ENCODE measurements around the gene CYP2C8.
"Not testable (repeated sequence)": the region's sequence is repeated elsewhere in the genome, so short reads cannot be mapped to it uniquely, and the experiment has no call there.

The CYP2C8 gene

DNA sequence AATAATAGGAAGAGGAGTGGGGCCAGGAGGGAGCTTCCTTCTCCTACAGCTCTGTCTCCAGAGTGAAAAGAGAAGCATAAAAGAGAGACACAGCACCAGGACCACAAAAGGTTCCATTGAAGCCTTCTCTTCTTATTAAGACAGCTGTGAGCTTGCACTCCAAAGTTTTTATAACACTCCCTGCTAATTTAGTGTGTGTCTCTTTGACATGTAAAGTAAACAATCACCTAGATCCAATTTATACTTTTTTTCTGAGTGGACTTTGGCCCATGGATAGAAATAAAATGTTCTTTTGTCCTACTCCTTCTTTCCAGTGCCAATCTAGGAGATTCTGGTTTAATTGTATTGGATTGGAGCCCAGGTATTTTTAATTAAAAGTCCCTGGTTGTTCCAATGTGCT is at the start of gene CYP2C8:
TSS of gene CYP2C8 (minus strand) at position 212 of the 400 bp plus-strand sequence. CDS start at position 117, 95 bp downstream.
- DNase-seq (ENCODE audit: low read depth in 2 of 2) = no peak

DNA sequence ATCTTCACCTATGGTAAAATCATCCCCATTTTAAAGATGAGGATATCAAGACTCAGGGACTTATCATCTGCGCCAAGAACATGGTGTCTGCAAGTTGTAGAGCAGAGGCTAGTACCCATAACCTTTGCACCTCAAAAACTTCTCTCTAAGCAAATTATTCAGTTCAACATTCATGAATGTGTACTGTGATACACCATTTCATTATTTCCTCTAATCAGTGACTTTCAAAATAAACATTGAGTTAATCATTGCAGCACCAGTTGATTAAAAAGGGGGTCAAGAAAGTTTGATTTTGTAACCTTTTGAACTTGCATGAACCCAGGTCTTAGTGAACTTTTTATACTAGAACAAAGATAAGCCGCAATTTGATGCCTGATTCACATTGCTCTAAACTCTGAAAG is 47.6 kb upstream of the CYP2C8 start:
- DNase-seq (ENCODE audit: low read depth in 2 of 2) = no peak

DNA sequence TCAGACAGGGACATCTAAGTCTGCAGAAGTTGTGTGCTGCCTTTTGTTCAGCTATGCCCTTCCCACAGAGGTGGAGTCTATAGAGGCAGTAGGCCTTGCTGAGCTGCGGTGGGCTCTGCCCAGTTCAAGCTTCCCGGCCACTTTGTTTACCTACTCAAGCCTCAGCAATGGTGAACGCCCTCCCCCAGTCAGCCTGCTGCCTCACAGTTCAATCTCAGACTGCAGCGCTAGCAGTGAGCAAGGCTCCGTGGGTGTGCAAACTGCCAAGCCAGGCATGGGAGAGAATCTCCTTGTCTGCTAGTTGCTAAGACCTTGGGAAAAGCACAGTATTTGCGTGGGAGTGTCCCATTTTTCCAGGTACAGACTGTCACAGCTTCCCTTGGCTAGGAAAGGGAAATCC is 41.5 kb upstream of the CYP2C8 start:
- DNase-seq (ENCODE audit: low read depth in 2 of 2) = not testable (repeated sequence)

DNA sequence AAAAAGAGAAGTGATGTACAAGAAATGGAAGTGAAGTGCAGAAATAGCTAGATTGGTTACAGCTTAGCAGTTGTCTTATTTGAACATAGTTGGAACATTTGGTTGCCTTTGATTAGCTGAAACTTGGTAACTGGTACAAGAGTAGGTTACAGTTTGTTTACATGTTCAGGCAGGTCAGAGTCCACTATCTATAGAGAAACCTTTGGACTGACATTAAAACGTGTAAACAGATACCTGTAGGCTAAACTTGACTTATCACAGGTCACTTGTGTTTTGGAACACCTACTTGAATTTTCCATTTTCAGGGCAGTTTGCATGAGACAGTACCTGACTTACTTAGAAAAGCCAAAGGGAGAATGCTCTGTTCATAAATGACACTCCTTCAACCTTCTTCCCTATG is 28.5 kb upstream of the CYP2C8 start:
- DNase-seq (ENCODE audit: low read depth in 2 of 2) = no peak

DNA sequence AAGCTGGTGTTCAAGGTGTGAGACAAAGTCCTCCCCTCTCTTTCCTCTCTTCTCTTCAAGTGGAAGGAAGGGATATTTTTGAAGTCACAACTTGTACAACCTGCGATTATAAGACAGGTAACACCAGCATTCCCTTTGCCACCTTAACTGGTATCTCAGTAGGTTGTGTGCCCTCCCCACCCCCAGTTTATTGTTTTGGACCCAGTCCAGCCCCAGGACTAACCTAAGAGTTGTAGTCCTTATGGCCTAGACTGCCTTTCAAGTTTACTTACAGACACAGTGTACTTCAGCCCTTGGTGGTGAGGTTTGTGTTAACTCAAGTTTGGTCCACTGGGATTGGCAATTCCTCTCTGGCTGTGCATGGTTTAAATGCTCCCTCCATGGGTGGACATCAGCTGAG is 26.8 kb upstream of the CYP2C8 start:
- no peak for DNase-seq (ENCODE audit: low read depth in 2 of 2)

DNA sequence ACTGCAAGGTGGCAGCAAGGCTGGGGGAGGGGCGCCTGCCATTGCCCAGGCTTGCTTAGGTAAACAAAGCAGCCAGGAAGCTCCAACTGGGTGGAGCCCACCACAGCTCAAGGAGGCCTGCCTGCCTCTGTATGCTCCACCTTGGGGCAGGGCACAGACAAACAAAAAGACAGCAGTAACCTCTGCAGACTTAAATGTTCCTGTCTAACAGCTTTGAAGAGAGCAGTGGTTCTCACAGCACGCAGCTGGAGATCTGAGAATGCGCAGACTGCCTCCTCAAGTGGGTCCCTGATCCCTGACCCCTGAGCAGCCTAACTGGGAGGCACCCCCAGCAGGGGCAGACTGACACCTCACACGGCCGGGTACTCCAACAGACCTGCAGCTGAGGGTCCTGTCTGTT is 10.3 kb upstream of the CYP2C8 start:
- not testable (repeated sequence) for DNase-seq (ENCODE audit: low read depth in 2 of 2)

DNA sequence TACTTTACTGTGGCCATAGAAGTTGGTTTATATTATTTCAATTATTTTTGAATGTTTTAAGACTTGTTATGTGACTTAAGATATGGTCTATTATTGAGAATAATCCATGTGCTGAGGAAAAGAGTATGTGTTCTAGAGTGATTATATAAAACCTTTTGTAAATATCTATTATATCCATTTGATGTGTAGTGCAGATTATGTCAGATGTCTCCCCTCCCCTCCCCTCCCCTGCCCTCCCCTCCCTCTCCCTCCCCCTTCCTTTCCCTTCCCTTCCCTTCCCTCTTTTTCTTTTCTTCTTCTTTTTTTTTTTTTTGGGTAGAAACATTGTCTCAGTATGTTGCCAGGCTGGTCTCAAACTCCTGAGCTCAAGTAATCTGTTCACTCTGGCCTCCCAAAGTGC is 8.3 kb upstream of the CYP2C8 start:
- no peak for DNase-seq (ENCODE audit: low read depth in 2 of 2)

DNA sequence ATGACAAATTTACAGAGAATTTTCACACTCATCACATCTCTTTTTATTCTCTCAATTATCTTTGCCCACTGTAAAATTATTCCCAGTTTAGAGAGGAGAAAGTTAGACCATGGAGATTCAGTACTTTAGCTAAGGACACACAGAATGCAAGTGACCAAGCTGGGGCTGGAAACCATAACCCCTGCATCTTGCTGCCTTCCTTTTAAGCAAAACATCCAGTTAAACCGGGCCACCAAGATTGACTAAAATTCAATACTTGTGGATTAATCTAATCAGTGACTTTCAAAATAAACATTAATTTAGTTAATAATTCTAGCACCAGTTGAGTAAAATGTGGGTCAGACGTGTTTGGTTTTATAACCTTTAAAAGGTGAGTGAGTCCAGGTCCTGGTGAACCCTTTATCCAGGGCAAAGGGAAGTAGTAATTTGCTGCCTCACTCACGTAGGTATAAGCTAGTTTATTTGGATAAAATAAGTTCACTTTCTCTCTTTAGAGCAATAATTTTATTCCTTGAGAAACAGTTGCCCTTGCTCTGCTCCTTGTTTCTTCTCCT is 1.9 kb upstream of the CYP2C8 start:
- DNase-seq (ENCODE audit: low read depth in 2 of 2) = no peak

DNA sequence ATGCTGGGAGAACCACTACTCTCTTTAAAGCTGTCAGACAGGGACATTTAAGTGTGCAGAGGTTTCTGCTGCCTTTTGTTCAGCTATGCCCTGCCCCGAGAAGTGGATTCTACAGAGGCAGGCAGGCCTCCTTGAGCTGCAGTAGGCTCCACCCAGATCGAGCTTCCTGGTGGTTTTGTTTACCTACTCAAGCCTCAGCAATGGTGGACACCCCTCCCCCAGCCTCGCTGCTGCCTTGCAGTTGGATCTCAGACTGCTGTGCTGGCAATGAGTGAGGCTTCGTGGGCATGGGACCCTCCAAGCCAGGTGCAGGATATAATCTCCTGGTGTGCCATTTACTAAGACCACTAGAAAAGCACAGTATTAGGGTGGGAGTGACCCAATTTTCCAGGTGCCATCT is 5.2 kb downstream of the CYP2C8 start:
- DNase-seq (ENCODE audit: low read depth in 2 of 2) = not testable (repeated sequence)

DNA sequence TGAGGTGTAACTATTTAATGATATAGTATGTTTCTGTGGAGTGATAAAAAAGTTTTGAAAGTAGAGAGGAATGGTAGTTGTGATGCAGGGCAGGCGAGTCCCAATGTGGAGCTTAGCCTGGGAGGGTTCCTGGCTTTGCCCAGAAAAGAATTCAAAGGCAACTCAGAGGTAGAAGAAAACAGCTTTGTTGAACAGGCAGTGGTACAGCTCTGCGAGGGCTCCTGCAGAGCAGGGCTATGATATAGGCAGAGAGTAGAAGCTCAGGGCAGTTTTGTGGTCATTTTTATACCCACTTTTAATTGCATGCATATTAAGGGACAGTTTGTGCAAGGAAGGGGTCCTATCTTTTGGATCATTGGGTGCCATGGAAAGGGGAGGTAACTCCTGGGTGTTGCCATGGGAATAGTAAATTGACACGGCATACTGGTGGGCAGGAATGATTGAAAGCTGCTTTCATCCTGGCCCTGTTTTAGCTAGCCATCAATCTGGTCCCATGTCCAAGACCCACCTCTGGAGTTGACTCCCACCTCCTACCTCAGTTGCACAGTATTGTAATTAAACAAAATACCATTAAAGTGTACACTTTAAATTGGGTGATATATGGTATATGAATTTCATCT is 12.4 kb downstream of the CYP2C8 start:
- no peak for DNase-seq (ENCODE audit: low read depth in 2 of 2)

DNA sequence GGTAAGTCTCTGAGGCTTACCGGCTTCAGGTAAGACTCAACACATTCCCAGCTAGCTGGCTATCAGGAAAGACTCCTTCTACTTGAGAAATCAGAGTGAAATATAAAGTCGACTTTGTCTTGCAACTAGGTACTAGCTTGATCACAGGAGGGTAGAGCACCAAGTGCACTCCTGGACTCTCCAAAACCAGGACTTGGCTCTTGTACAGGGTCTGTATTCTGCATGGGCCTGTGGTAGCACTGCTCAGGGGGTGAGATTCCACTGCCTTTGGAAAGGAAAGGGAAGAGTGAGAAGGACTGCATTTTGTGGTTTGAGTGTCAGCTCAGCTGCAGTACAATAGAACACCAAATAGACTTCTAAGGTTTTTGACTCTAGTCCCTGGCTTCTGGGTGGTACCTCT is 19.4 kb downstream of the CYP2C8 start:
- no peak for DNase-seq (ENCODE audit: low read depth in 2 of 2)

DNA sequence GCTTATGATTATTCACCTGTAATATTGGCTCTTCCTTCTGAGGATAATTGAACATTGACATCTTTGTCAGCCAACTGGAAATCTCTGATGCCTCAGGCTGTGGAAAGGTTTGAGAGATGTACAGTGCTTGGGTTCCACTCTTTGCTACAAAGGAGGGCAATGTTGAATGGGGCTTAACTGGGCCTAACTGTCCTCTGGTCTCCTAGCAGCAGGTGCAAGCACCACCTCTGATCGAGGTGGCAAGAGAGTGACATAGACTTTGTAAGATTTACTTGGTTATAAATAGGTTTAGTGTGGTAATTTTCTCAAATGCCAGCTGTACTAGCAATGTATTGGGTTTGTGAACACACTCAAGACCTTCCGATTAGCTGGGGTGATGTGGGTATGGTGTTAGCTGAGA is 21.1 kb downstream of the CYP2C8 start:
- DNase-seq (ENCODE audit: low read depth in 2 of 2) = no peak

DNA sequence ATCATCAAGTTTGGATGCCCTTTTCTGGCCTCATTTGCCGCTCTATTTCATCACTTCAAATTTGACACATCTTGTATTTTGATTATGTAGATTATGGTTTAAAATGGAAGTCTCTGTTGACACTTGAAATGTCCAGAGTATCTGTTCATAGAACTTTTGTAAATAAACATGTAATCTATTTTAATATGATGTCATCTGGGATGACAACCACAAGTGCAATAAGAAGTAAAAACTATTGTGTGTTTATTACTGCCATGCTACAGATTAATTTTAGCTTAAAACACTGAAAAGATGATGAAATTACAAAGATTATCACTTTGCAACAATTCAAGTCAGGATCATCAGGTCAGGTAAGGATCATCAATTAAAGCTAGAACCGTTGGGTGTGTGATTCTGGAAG is 30.0 kb downstream of the CYP2C8 start:
- DNase-seq (ENCODE audit: low read depth in 2 of 2) = no peak

DNA sequence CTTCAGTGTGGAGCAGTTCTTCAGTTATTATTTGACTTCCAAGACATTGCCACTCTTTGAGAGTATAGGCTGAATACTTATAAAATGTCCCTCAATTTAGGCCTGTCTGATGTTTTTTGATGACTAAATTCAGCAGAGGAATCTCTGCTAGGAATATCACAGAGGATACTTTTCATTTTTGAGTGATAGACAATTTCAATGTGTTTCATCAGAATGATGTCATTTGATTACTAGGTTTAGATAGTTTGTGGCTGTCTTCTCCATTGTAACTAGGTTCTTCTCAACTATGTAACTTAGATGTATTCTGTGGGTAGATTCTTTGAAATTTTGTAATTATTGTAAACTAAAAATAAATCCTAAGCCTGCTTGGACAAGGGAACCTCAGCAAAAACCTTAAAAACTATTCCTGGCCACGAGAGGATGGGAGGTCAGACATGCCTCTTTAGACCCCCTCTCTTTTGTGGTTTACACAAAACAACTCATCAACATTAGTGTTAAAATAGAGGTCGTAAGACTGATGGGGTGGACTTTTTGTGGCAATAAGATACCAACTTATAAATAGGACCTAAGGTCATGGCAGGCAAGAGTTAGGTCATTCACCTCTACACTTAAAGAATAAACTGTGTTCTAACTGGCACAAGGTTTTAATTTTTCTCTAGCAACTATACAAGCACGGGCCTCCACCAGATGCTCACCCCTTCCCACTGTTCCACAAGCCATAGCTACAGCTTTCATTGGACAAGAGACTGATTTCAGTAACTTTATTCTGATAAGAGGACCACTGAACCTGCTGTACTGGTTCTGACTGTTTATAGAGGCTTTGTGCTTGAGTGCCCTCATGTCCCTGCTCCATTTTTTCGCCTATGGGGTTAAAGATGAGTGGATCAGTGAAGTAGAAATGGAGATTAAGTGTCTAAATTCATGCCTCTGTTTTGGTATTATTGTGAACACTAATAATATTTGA is 33.7 kb downstream of the CYP2C8 start:
- DNase-seq (ENCODE audit: low read depth in 2 of 2) = no peak

DNA sequence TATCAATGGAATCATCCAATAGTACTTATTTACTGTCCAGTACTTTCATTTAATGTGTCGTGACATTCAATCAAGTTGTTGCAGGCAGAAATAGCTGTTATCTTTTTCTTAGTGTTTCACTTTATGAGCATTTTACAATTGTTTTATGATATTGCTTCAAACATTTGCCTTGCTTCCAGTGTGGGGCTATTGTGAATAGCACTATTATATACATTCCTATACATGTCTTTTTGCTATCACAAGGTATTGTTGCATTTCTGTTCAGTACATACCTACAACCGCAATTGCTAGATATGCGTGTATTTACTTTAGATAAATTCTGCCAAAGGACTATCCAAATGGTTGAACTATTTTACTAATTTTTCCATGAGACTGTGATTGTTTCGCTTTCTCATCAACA is 34.9 kb downstream of the CYP2C8 start:
- DNase-seq (ENCODE audit: low read depth in 2 of 2) = no peak

DNA sequence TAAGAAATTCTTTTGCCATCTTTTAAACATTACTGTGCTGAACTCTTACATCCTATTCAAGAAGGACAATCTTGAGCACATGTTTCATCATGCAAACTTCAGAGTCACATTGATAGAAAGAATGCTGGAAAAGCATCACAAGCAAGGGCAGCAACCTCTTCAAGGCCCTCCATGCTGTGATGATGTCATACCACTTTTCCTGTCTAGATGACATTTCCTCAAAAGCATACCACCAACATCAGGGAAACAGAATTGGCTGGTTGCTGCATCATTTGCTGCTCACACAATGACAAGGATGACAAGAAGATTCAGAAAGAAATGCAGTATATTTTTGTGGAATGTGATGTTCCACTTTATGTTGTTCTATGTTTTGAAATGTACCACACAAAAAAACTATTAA is 37.6 kb downstream of the CYP2C8 start:
- DNase-seq (ENCODE audit: low read depth in 2 of 2) = no peak

DNA sequence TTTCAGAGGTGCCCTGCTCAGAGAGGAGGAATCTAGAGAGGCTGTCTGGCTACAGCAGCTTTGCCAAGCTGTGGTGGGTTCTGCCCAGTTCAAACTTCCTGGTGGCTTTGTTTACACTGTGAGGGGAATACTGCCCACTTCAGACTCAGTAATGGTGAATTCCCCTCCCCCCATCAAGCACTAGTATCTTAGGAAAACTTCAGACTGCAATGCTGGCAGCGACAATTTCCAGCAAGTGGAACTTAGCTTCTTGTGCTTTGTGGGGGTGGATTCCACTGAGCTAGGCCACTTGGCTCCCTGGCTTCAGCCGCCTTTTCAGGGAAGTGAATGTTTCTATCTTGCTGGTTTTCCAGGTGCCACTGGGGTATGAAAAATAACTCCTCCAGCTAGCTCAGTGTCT is 42.8 kb downstream of the CYP2C8 start:
- DNase-seq (ENCODE audit: low read depth in 2 of 2) = no peak

DNA sequence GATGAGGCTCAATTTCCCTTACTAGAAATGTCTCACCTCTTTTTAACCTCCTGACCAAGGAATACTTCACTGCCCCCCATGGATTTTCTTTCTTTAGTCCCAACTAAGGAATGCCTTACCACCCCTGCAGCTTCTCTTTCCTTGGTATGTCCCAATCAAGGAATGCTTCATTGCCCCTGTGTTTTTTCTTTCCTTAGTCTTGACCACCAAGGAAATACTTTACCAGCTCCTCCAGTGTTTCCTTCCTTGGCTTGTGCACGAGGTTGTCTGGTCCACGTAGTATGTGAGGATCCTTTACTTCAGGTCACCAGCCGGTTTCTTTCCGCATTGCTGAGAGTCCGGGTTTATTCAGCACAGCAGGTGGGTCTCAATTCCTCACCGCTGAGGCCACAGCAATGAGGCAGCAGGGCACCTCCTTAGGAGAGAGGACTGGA is 71.5 kb downstream of the CYP2C8 start:
- no peak for DNase-seq (ENCODE audit: low read depth in 2 of 2)

DNA sequence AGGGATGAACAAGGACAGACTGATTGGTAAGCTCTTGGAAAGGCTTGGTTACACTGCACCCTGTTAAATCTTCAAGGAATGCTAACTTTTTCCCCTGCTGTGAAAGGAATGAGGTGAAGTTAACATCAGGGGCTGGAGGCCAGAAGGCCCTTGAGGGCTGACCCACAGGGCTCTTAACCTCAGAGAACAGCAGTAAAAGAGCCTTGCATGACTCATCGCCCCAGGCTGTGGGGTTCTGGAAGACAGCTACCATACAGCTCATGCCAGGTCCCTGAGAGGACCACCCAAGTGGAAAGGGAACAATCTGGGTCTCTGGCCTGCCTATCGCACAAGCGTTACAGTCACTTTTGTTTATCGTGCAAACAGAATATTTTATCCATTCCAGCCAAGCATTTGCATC is 76.5 kb downstream of the CYP2C8 start:
- no peak for DNase-seq (ENCODE audit: low read depth in 2 of 2)

DNA sequence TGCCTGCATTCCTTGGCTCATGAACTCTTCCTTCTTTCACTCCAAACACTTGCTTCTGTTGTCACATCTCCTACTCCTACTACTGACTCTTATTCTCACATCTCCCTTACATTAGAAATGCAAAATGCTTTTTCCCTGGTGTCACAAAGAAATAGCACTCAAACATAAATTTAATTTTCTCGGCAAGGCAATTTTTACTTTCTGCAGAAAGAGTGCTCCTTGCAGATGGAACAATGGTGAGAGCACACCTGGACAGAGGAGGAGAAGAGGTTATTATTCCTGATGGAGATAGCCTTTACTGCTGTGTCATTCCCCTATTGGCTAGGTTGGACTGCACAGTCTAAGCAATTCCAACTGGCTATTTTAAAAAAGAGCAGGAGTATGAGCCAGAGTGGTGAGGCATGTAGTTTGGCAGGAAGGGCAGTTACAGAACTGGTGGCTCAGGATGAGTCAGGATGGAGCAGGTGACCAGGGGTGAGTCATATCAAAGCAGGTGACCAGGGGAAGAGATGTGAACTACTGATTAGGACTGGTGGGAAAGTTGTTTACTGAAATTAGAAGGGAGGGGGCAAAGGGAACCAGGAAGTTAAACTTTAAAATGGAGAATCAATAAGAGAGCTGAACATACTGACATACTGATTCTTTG is 77.9 kb downstream of the CYP2C8 start:
- DNase-seq (ENCODE audit: low read depth in 2 of 2) = no peak

DNA sequence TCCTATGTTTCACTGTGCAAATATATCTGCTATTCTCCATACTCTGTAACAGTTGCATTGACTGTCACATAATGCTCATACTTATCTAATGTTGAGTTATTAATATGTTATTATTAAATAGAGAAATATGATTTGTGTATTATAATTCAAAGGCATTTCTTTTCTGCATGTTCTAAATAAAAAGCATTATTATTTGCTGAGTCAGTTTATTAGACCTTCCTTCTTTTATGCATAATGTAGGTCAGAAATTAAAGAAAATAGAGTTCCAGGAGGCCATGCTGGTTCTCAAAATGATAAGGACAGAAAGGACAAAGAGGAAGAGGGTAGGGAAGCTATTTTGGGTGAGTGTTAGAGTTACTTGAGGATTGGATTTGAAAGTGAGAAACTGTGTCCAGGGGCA is 80.1 kb downstream of the CYP2C8 start:
- DNase-seq (ENCODE audit: low read depth in 2 of 2) = no peak
